BLaER1 treated with 17β-estradiol and CSF1 and Interleukin-3, amounts not matched to agents 10 nM and 100 nM (cell line): ENCODE results near the gene NT5DC2.

Source experiments
- H3K27ac ChIP-seq, 11 experiments: shearing (Covaris generic); formaldehyde crosslinking; 2 replicates each; pipeline ENCODE4 v1.8.1; 2022
- H3K27me3 ChIP-seq, 11 experiments: shearing (Covaris generic); formaldehyde crosslinking; 2 replicates each; pipeline ENCODE4 v1.8.1; 2022
- H3K36me3 ChIP-seq, 11 experiments: shearing (Covaris generic); formaldehyde crosslinking; 2 replicates each; pipeline ENCODE4 v1.8.1; 2022
- H3K4me1 ChIP-seq, 10 experiments: shearing (Covaris generic); formaldehyde crosslinking; 2 replicates each; pipeline ENCODE4 v1.8.1; 2022
- H3K4me2 ChIP-seq, 11 experiments: shearing (Covaris generic); formaldehyde crosslinking; 2 replicates each; pipeline ENCODE4 v1.8.1; 2022
- H3K4me3 ChIP-seq, 10 experiments: shearing (Covaris generic); formaldehyde crosslinking; 2 replicates each; pipeline ENCODE4 v1.8.1; 2022
- H3K9ac ChIP-seq, 11 experiments: shearing (Covaris generic); formaldehyde crosslinking; 2 replicates each; pipeline ENCODE4 v1.8.1; 2022
- H3K9me3 ChIP-seq, 11 experiments: shearing (Covaris generic); formaldehyde crosslinking; replicated peaks in 1 of 11; 2 replicates each; pipeline ENCODE4 v1.8.1; 2022
- H4K20me1 ChIP-seq, 11 experiments: shearing (Covaris generic); formaldehyde crosslinking; 2 replicates each; pipeline ENCODE4 v1.8.1; 2022
- Cebpa-rat ChIP-seq, 11 experiments: shearing (Covaris generic); IDR thresholded peaks; 2 replicates each; pipeline ENCODE4 v1.8.1; 2022

Gene NT5DC2

GRCh38 chr3:52493232-52494017 lies 40.2 kb downstream of the NT5DC2 start:
- H3K9me3 ChIP-seq, result no peaks in the 10 kb centered on the region
- TF ChIP-seq Cebpa-rat (IDR thresholded peaks at IDR 0.05), result no peak
- H3K4me2 ChIP-seq, result peak overlapping the region in 9 of 11 experiments; percentile 23 to 100 (median 98); a peak in 18 of 22 replicates
- peaks cover 41 to 83% (median 60%) of the 10 kb centered on the region in 11 experiments for H3K36me3 ChIP-seq
- peaks cover 62 to 100% (median 99%) of the 10 kb centered on the region in 10 experiments for H3K4me1 ChIP-seq
- H3K4me3 ChIP-seq, result peak overlapping the region in 4 of 10 experiments; percentile 25 to 81 (median 64); a peak in 6 of 20 replicates
- peak overlapping the region; percentile 85 to 99 (median 97) for H3K27ac ChIP-seq
- H3K9ac ChIP-seq, result peak overlapping the region in 10 of 11 experiments; percentile 37 to 96 (median 91); a peak in 19 of 22 replicates
- H3K27me3 ChIP-seq, result no peaks in the 10 kb centered on the region
- H4K20me1 ChIP-seq, result peaks cover 0 to 6% (median 0%) of the 10 kb centered on the region in 11 experiments; a peak in 2 of 22 replicates

GRCh38 chr3:52492059-52492458 lies 41.6 kb downstream of the NT5DC2 start:
- H3K9me3 ChIP-seq, result no peaks in the 10 kb centered on the region

DNA sequence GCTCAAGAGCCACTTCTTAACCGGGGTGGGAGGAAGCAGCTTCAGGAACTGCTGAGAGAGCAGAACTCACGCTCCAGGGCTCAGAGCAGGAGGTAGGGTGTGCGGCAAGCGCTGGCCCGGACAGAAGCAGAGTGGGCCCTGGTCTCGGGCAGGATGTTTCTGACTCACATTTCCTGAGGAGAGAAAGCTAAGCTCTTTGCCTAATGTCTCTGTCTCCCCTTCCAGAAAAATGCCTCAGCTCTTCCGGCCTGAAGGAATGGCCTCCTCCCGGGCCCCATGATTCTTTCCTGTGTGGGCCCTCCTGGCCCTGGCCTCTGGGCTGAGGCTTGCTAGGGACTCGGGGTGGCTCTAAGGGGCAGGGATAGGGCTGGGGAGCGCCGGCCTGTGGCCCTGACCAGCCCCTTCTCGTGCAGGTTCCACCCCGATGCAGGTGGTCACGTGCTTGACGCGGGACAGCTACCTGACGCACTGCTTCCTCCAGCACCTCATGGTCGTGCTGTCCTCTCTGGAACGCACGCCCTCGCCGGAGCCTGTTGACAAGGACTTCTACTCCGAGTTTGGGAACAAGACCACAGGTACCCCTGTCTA lies 42.6 kb downstream of the NT5DC2 start:
- Histone ChIP-seq H3K4me2 (peak overlapping the region; percentile 62 to 100 (median 98)), H3K36me3 (peaks cover 64 to 88% (median 73%) of the 10 kb centered on the region in 11 experiments), H3K9ac (peak overlapping the region; percentile 69 to 96 (median 91)), H3K27me3 (no peaks in the 10 kb centered on the region), H3K27ac (peak overlapping the region; percentile 85 to 99 (median 97)), H3K4me1 (peaks cover 57 to 100% (median 99%) of the 10 kb centered on the region in 10 experiments), H4K20me1 (peaks cover 0 to 6% (median 0%) of the 10 kb centered on the region in 11 experiments; a peak in 2 of 22 replicates), H3K4me3 (peak overlapping the region in 8 of 10 experiments; percentile 5 to 81 (median 30); a peak in 12 of 20 replicates), H3K9me3 (no peaks in the 10 kb centered on the region)
- no peak for TF ChIP-seq Cebpa-rat (IDR thresholded peaks at IDR 0.05)

More at GRCh38 chr3:52492059-52492458, 41.6 kb downstream of the NT5DC2 start:
- Histone ChIP-seq H3K27me3 (no peaks in the 10 kb centered on the region), H3K4me1 (peaks cover 49 to 100% (median 99%) of the 10 kb centered on the region in 10 experiments), H3K4me3 (peak overlapping the region in 7 of 10 experiments; percentile 5 to 81 (median 31); a peak in 10 of 20 replicates), H4K20me1 (peaks cover 0 to 6% (median 0%) of the 10 kb centered on the region in 11 experiments; a peak in 2 of 22 replicates), H3K4me2 (peak overlapping the region in 10 of 11 experiments; percentile 83 to 100 (median 98); a peak in 19 of 22 replicates), H3K27ac (peak overlapping the region; percentile 85 to 99 (median 97)), H3K9ac (peak overlapping the region; percentile 69 to 96 (median 91); a peak in 21 of 22 replicates), H3K36me3 (peaks cover 54 to 88% (median 66%) of the 10 kb centered on the region in 11 experiments)
- TF ChIP-seq Cebpa-rat (IDR thresholded peaks at IDR 0.05), result no peak

DNA sequence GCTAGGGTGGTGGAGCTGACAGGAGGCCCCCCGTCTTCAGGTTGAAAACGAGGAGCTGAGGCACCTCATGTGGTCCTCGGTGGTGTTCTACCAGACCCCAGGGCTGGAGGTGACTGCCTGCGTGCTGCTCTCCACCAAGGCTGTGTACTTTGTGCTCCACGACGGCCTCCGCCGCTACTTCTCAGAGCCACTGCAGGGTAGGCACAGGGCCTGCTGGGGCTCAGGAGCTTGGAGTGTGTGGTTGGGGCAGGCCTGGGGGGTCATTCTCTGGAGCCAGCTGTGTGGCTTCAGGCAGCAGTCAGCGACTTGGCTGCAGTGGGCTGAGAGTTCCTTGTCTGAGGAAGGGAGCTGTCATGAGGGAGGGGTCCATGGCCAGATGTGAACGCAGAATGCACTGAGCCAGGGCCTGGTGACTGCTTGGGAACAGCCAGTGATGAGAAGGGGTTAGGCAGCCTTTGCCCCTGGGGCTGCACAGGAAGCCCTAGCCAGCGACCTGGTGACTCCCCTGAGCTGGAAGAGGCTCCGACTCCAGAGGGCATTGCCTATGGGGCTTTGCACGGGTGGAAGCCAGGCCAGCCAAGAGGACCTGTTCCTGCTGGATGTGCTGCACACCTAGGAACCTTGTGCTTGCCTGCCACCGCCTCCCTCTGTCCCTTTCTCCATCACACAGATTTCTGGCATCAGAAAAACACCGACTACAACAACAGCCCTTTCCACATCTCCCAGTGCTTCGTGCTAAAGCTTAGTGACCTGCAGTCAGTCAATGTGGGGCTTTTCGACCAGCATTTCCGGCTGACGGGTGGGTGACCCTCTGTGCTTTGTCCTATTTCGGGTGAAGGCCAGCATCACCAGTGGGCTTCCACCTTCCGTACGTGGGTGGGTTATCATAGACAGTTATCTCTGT lies 43.4 kb downstream of the NT5DC2 start:
- no peaks in the 10 kb centered on the region for H3K9me3 ChIP-seq
- peaks cover 69 to 88% (median 80%) of the 10 kb centered on the region in 11 experiments for H3K36me3 ChIP-seq
- no peaks in the 10 kb centered on the region for H3K27me3 ChIP-seq
- H3K4me1 ChIP-seq, result peaks cover 57 to 100% (median 99%) of the 10 kb centered on the region in 10 experiments
- TF ChIP-seq Cebpa-rat (IDR thresholded peaks at IDR 0.05), result no peak
- H3K4me3 ChIP-seq, result peak overlapping the region in 4 of 10 experiments; percentile 12 to 52 (median 28); a peak in 7 of 20 replicates
- peak overlapping the region; percentile 69 to 96 (median 91) for H3K9ac ChIP-seq
- H3K27ac ChIP-seq, result peak overlapping the region; percentile 85 to 99 (median 97)
- H4K20me1 ChIP-seq, result peaks cover 0 to 6% (median 0%) of the 10 kb centered on the region in 11 experiments; a peak in 2 of 22 replicates
- peak overlapping the region; percentile 62 to 100 (median 98) for H3K4me2 ChIP-seq

GRCh38 chr3:52489453-52489852 lies 44.2 kb downstream of the NT5DC2 start:
- Histone ChIP-seq H3K4me3 (peak overlapping the region in 3 of 10 experiments; percentile 10 to 52 (median 24); a peak in 3 of 20 replicates), H3K4me2 (peak overlapping the region; percentile 62 to 100 (median 98)), H3K4me1 (peaks cover 57 to 100% (median 99%) of the 10 kb centered on the region in 10 experiments), H4K20me1 (peaks cover 0 to 6% (median 0%) of the 10 kb centered on the region in 11 experiments; a peak in 2 of 22 replicates), H3K36me3 (peaks cover 71 to 90% (median 82%) of the 10 kb centered on the region in 11 experiments), H3K9me3 (no peaks in the 10 kb centered on the region), H3K9ac (peak overlapping the region; percentile 69 to 96 (median 91)), H3K27me3 (no peaks in the 10 kb centered on the region), H3K27ac (peak overlapping the region; percentile 85 to 99 (median 97))
- TF ChIP-seq Cebpa-rat (IDR thresholded peaks at IDR 0.05), result no peak

GRCh38 chr3:52488746-52489145 lies 44.9 kb downstream of the NT5DC2 start:
- Histone ChIP-seq H3K36me3 (peaks cover 70 to 85% (median 78%) of the 10 kb centered on the region in 11 experiments), H3K4me3 (no peak overlapping the region; a peak in 1 of 20 replicates), H3K9me3 (no peaks in the 10 kb centered on the region), H3K27me3 (no peaks in the 10 kb centered on the region), H3K9ac (peak overlapping the region in 10 of 11 experiments; percentile 82 to 96 (median 91); a peak in 20 of 22 replicates), H4K20me1 (peaks cover 0 to 6% (median 0%) of the 10 kb centered on the region in 11 experiments; a peak in 2 of 22 replicates), H3K27ac (peak overlapping the region; percentile 85 to 99 (median 97)), H3K4me2 (peak overlapping the region in 9 of 11 experiments; percentile 93 to 100 (median 98); a peak in 17 of 22 replicates), H3K4me1 (peaks cover 58 to 100% (median 99%) of the 10 kb centered on the region in 10 experiments)
- no peak for TF ChIP-seq Cebpa-rat (IDR thresholded peaks at IDR 0.05)

DNA sequence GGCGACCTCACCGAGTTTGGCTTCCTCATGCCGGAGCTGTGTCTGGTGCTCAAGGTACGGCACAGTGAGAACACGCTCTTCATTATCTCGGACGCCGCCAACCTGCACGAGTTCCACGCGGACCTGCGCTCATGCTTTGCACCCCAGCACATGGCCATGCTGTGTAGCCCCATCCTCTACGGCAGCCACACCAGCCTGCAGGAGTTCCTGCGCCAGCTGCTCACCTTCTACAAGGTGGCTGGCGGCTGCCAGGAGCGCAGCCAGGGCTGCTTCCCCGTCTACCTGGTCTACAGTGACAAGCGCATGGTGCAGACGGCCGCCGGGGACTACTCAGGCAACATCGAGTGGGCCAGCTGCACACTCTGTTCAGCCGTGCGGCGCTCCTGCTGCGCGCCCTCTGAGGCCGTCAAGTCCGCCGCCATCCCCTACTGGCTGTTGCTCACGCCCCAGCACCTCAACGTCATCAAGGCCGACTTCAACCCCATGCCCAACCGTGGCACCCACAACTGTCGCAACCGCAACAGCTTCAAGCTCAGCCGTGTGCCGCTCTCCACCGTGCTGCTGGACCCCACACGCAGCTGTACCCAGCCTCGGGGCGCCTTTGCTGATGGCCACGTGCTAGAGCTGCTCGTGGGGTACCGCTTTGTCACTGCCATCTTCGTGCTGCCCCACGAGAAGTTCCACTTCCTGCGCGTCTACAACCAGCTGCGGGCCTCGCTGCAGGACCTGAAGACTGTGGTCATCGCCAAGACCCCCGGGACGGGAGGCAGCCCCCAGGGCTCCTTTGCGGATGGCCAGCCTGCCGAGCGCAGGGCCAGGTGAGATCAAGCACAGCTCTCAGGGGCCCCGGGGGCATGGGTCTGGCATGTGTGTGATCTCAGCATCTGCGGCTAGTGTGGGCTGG lies 45.6 kb downstream of the NT5DC2 start:
- H3K27me3 ChIP-seq, result no peaks in the 10 kb centered on the region
- H3K4me1 ChIP-seq, result peaks cover 60 to 100% (median 99%) of the 10 kb centered on the region in 10 experiments
- peak overlapping the region in 8 of 11 experiments; percentile 7 to 100 (median 90); a peak in 14 of 22 replicates for H3K4me2 ChIP-seq
- no peaks in the 10 kb centered on the region for H3K9me3 ChIP-seq
- no peak for TF ChIP-seq Cebpa-rat (IDR thresholded peaks at IDR 0.05)
- peak overlapping the region in 7 of 11 experiments; percentile 17 to 77 (median 41); a peak in 8 of 22 replicates for H3K9ac ChIP-seq
- peaks cover 0 to 6% (median 0%) of the 10 kb centered on the region in 11 experiments; a peak in 1 of 22 replicates for H4K20me1 ChIP-seq
- no peak overlapping the region for H3K4me3 ChIP-seq
- H3K36me3 ChIP-seq, result peaks cover 68 to 84% (median 76%) of the 10 kb centered on the region in 11 experiments
- peak overlapping the region; percentile 3 to 98 (median 89); a peak in 18 of 22 replicates for H3K27ac ChIP-seq
